Effector CD4-positive, alpha-beta T cell (primary cell): ENCODE data around the gene NUMA1.

Source experiments
- DNase-seq: peaks from one replicate; pipeline ENCODE4 v3.0.0-alpha.2; 2020

The NUMA1 gene

DNA sequence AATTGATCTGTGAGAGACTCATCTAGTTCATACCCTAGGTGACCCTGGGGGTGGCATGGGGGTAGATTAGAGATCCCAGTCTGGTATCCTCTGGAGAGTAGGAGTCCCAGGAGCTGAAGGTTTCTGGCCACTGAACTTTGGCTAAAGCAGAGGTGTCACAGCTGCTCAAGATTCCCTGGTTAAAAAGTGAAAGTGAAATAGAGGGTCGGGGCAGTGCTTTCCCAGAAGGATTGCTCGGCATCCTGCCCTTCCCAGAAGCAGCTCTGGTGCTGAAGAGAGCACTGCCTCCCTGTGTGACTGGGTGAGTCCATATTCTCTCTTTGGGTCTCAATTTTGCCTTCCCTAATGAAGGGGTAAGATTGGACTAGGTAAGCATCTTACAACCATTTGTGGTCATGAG, 81.0 kb downstream of the NUMA1 start:
- no peak for DNase-seq

- DNase-seq: no peak
Measured at GRCh38 chr11:71998649-71999310, 81.6 kb downstream of the NUMA1 start, which contains the start of gene IL18BP. TSS of gene IL18BP (plus strand) at chr11:71998909. CDS start at chr11:71999985, 1,076 bp downstream.

GRCh38 chr11:71998061-71998460, 82.3 kb downstream of the NUMA1 start:
- no peak for DNase-seq

GRCh38 chr11:71997594-71997993, 82.7 kb downstream of the NUMA1 start:
- no peak for DNase-seq

GRCh38 chr11:71996946-71997345, 83.4 kb downstream of the NUMA1 start:
- no peak for DNase-seq

DNA sequence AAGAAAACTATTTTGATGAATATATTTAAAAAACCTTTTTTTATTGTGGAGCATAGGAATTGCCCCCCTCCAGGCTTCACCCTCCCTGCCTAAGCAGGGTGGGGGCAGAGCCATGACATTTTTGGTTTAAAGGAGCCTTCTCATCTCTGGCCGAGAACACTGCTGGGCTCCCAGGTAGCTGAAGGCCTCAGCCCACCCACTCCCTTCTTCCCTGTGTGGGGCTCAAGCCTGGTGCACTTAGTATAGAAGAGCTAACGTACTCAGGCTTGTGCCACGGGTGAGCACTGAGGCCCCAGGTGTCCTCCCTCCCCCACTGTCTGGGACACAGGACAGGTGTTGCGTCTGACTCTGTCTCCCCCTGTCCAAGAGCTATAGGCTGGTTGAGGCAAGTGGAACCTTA, 83.8 kb downstream of the NUMA1 start:
- no peak for DNase-seq

DNA sequence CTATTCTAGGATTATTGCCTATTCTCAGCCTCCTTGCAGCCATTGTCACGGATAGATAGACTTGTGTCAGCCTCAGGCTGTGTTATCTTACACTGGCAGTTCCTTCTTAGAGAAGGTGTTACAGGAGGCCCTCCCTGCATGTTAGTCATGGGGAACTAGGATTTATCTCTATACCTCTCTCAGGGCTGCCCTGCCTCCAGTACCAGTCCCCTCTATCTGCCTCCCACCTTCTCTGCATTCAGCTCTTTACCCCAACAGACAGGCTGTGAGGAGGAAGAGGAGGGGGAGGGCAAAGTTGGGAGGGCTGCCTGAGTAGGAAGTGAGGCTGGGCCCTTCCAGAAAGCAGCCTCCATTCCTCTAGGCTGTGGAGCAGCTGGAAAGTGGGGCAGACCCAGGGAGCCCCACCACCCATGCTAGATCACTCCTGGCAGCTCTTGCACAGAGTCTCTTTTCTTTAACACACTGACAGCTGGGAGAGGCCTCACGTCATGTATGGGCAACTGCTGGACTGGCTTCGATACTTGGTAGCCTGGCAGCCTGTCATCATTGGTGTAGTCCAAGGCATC, 84.5 kb downstream of the NUMA1 start:
- no peak for DNase-seq

DNA sequence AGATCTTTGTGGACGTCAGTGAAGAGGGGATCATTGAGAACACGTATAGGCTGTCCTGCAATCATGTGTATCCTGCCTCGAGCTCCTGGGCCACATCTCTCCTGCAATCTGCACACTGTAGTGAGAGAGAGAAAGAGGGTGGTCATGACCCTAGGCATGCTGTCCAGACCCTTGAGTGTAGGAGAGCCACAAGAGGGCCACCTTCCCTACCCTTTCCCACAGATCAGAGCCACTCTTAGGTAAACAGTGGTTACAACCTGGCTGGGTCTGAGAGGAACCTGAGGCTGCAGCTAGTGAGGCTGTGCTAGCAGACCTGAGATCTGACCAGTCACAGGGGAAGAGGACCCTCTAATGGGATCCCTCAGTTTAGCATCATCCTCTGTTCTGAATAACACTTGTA, 85.6 kb downstream of the NUMA1 start:
- DNase-seq: no peak

DNA sequence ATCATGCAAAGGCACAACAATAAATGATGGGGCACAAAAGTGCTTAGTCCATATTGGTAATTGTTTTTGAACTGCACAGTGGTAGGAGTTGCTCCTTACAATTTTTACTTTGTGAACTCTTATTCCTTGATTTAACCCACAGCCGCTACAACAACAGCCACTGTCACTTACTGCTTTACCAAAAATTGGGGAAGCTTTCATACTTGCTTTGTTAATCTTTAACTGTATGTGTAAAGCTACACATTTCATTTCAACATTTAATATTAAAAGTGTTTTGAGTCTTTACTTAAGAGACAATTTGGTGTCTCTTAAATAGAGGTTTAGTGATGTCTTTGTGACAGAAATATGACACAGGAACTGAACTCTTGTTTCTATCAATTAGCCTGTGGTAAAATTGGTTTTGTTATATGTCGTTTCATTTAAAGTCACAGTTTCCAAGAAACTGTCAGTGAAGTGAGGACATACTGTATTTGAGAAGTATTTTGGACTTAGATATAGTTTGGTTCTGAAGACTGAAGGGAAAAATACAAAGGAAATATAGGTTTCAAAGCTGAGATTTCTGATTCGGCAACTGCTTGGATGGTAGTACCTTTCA, 88.1 kb downstream of the NUMA1 start:
- no peak for DNase-seq

DNA sequence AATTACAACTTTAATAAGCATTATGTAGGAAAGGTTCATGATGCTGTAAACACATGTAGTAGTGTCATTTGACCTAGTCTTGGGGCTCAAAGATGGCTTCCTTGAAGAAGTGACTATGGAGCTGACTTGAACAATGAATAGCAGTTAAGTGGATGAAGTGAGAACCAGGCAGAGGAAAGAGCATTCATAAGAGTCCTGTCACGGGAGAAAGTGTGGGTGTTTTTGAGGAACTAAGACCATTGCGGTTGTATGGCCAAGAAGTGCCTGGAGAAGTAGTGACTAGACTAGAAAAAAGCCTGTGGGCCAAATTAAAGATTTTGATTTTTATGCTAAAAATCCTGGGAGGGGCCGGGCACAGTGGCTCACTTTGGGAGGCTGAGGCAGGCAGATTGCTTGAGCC, 88.8 kb downstream of the NUMA1 start:
- DNase-seq: no peak

GRCh38 chr11:71990701-71991100, 89.6 kb downstream of the NUMA1 start:
- DNase-seq: no peak

DNA sequence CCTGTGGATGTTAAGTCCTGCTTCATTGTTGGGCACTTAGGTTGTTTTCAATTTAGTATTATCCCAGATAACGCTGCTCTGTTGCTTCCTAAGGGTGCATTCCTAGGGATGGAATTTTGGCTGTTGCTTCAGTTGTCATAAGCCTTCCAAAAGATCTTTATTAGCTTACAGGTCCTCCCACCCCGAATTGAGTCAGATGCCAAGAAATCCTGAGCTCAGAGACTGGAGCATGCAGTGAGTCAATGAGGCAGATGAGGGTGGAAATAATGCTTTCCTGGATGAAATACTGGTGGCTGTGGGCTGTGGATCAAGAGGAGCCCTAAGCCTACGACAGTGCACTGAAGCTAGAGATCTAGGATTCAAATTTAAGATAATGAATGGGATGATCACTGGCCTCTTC, 92.3 kb downstream of the NUMA1 start:
- DNase-seq: no peak

GRCh38 chr11:71987521-71987920, 92.8 kb downstream of the NUMA1 start:
- DNase-seq: no peak

GRCh38 chr11:71986131-71986530, 94.2 kb downstream of the NUMA1 start:
- DNase-seq: no peak

DNA sequence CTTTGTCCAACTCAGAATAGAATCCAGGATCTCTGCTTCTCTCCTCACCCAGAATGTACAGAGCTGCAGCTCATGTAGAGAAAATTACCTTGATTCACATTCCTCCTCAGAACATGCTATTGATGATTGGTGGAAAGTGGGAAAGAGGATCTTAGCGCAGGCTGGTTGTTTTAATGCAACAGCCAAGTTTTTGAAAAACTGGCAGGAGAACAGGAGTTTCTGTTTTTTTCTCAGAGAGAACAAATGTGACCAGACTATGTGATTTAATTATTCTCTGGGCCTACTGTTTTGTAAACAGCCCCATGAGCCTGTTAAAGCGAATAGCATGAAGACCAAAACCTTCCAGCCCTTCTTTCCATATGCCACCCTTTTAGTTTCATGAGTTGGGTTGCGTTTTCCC, 100.7 kb downstream of the NUMA1 start:
- DNase-seq: no peak

DNA sequence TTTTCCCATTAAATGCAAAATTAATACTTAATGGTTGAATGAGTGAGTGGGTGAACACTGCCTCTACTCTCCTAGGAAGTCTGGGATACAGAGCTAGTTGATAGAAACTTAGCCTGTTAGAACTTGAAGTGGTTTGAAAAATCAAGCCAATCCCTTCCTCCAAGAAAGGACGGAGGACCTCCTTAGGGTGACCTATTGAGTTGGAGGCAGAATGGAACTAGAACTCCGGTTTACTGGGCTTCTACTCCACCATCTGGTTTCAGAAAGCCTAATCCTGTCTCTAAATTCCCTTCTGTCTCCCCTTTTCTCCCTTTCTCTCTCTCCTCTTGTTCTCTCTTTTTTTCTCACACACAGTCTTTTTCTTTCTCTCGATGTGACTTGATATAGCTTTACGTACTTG, 101.2 kb downstream of the NUMA1 start:
- no peak for DNase-seq

DNA sequence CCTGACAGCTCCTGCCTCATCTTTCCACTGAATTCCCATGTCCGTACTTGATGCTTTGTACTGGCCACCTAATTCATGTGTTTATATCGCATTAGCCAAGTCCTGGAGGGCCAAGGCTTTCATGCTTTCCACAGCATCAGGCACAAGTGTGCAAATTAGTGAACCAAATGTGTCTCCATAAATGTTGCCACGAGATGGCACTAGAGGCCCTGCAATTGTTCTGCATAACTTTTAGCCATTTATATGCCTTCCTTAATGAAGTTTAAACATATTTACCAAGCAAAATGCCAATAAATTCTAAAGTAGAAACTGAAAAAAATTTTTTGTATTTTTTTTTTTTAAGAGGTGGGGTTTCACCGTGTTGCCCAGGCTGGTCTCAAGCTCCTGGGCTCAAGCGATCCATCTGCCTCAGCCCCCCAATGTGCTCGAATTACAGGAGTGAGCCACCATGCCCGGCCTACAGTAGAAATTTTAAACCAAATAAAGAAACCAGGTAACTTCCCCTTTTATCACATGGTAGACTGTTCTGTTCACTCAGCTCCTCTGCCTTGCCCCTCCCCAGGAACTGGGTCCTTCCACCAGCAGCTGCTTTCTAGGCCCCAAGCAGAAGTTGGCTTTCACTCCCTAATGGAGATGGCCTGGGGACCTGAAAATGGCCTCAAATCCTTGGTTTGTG, 102.5 kb downstream of the NUMA1 start:
- peak; percentile 38 for DNase-seq

DNA sequence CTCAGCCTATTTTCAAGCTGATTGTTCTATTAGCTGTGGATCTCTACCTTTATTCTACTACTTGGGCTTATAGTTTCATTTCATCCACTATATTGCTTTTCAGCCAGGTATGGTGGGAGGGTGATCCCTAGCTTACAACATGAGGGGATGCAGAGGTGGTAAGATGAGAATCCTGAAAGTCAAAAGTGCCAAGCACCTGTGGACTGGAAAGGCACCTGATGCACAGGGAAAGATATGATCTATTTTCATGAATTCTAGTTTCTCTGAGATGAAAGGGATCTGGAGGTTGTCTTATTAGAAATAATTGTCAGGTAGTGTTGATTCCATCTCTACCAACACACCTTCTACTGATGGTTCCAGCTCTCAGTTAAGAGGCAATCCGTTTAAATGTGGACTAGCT, 103.3 kb downstream of the NUMA1 start:
- DNase-seq: no peak

- no peak for DNase-seq
Measured at GRCh38 chr11:71976551-71976950, 103.8 kb downstream of the NUMA1 start.

DNA sequence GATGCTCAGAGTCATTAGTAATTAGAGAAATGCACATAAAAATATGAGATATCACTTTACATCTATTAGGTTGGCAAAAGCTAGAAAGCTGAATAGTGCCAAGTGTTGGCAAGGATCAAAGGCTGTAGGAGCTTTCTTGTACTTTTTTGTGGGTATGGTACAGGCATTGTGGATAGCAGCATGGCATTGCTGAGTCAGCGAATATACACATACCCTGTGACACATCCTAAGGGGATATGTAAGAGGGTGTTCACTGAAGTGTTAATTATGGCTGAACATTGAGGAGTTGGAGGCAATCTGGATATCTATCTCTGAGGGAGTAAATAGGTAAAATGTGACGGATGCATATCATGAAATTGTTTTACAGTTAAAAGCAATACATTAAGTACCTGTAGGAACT, 108.7 kb downstream of the NUMA1 start:
- no peak for DNase-seq

DNA sequence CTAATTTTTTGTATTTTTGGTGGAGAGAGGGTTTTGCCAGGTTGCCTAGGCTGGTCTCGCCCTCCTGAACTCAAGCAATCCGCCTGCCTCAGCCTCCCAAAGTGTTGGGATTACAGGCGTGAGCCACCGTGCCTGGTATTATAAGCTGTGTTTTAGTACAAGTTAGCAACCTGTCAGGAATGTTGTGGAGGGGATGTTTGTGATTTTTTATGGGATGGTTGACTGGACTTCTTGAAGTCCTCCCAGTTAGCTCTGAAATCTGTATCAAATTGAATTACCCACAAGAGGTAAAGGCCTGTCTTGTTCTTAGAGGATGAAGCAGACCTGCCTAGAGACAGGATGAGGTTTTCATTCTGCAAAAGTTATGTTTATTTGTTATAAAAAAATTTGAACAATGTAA, 115.7 kb downstream of the NUMA1 start:
- no peak for DNase-seq

- no peak for DNase-seq
Measured at GRCh38 chr11:71963468-71963867, 116.9 kb downstream of the NUMA1 start.

GRCh38 chr11:71962428-71963038, 117.8 kb downstream of the NUMA1 start:
- DNase-seq: no peak
